HepG2 (cell line): Measurements from ENCODE around the gene GLYR1. TPM values are rescaled to one million over a fixed set of nuclear protein-coding genes. Genes with fewer than 3 reads are reported as not detected.
A peak's percentile ranks its signal among the peaks of the same experiment; 100 is the strongest.

Experiments
- ASH2L ChIP-seq: fragments of 300-600, 200-600 bp; sonication (generic); IDR thresholded peaks from 2 replicates; pipeline ENCODE4 v1.7.0; 2017; ENCODE audit warnings: low read depth, mild to moderate bottlenecking, moderate library complexity, mixed read lengths, low read length; ENCODE audit not compliant: insufficient read length
- CBFB ChIP-seq: sonication (generic); formaldehyde crosslinking; IDR thresholded peaks from 2 replicates; pipeline ENCODE4 v1.4.0; 2020; ENCODE audit warnings: missing genetic modification reagents
- CC2D1A ChIP-seq: sonication (generic); formaldehyde crosslinking; IDR thresholded peaks from 2 replicates; pipeline ENCODE4 v1.8.1; 2023; ENCODE audit warnings: mild to moderate bottlenecking, missing genetic modification reagents
- CENPX ChIP-seq: sonication (generic); formaldehyde crosslinking; IDR thresholded peaks from 2 replicates; pipeline ENCODE4 v1.9.0; 2021; ENCODE audit warnings: mild to moderate bottlenecking, missing genetic modification reagents, moderate library complexity
- CREB1 ChIP-seq, 2 experiments: fragments of 450-650 bp in 1 of 2; IDR thresholded peaks; 2 replicates each; pipeline ENCODE4 v1.6.1; 2016 to 2017; ENCODE audit warnings: control low read depth in 1 of 2, mild to moderate bottlenecking in 1 of 2, missing compliant biosample characterization in 1 of 2, missing genetic modification characterization in 1 of 2
- FOSL2 ChIP-seq: sonication (generic); formaldehyde crosslinking; IDR thresholded peaks from 2 replicates; pipeline ENCODE4 v1.4.0; 2020; ENCODE audit warnings: missing genetic modification reagents
- GABPB1 ChIP-seq: IDR thresholded peaks from 2 replicates; pipeline ENCODE4 v1.6.1; 2016; ENCODE audit warnings: mild to moderate bottlenecking, missing genetic modification reagents, moderate library complexity, missing compliant biosample characterization
- HIVEP1 ChIP-seq: sonication (generic); formaldehyde crosslinking; IDR thresholded peaks from 2 replicates; pipeline ENCODE4 v1.4.0; 2020; ENCODE audit warnings: mild to moderate bottlenecking, missing genetic modification reagents
- HOXA5 ChIP-seq: sonication (generic); formaldehyde crosslinking; IDR thresholded peaks from 2 replicates; pipeline ENCODE4 v1.4.0; 2020; ENCODE audit warnings: missing genetic modification reagents
- MAF1 ChIP-seq: sonication (generic); formaldehyde crosslinking; IDR thresholded peaks from 2 replicates; pipeline ENCODE4 v1.5.0; 2020; ENCODE audit warnings: missing genetic modification reagents, borderline replicate concordance
- MED1 ChIP-seq: sonication (generic); formaldehyde crosslinking; IDR thresholded peaks from 2 replicates; pipeline ENCODE4 v1.4.0; 2020; ENCODE audit warnings: missing genetic modification reagents
- NCOA1 ChIP-seq: sonication (generic); formaldehyde crosslinking; IDR thresholded peaks from 2 replicates; pipeline ENCODE4 v1.9.0; 2021; ENCODE audit warnings: missing genetic modification reagents
- PHF20 ChIP-seq: sonication (generic); formaldehyde crosslinking; IDR thresholded peaks from 2 replicates; pipeline ENCODE4 v1.5.0; 2020; ENCODE audit warnings: mild to moderate bottlenecking, missing genetic modification reagents
- RCOR2 ChIP-seq: IDR thresholded peaks from 2 replicates; pipeline ENCODE4 v1.6.1; 2016; ENCODE audit warnings: missing biosample characterization, missing genetic modification reagents
- REXO4 ChIP-seq: sonication (generic); formaldehyde crosslinking; IDR thresholded peaks from 2 replicates; pipeline ENCODE4 v1.8.0; 2022; ENCODE audit warnings: missing genetic modification reagents, mild to moderate bottlenecking, borderline replicate concordance
- SIX1 ChIP-seq: sonication (generic); formaldehyde crosslinking; IDR thresholded peaks from 2 replicates; pipeline ENCODE4 v1.4.0; 2020; ENCODE audit warnings: missing genetic modification reagents, borderline replicate concordance
- SMAD9 ChIP-seq: sonication (generic); formaldehyde crosslinking; IDR thresholded peaks from 2 replicates; pipeline ENCODE4 v1.5.1; 2020; ENCODE audit warnings: mild to moderate bottlenecking, missing genetic modification reagents
- SOX6 ChIP-seq, 2 experiments: fragments of 450-650 bp in 1 of 2; sonication (generic) in 1 of 2; formaldehyde crosslinking in 1 of 2; IDR thresholded peaks; 2 replicates each; pipeline versions ENCODE4 v1.4.0 to v1.6.1; 2017 to 2020; ENCODE audit warnings: antibody characterized with exemption in 1 of 2, mild to moderate bottlenecking in 1 of 2, missing genetic modification reagents in 1 of 2
- ZBTB42 ChIP-seq: sonication (generic); formaldehyde crosslinking; IDR thresholded peaks from 2 replicates; pipeline ENCODE4 v1.5.0; 2020; ENCODE audit warnings: mild to moderate bottlenecking, missing genetic modification reagents
- ZNF12 ChIP-seq: sonication (generic); formaldehyde crosslinking; IDR thresholded peaks from 2 replicates; pipeline ENCODE4 v1.5.0; 2020; ENCODE audit warnings: missing genetic modification reagents
- ZNF317 ChIP-seq: sonication (generic); formaldehyde crosslinking; IDR thresholded peaks from 2 replicates; pipeline ENCODE4 v1.5.0; 2020; ENCODE audit warnings: mild to moderate bottlenecking, missing genetic modification reagents
- ZNF432 ChIP-seq: sonication (generic); formaldehyde crosslinking; IDR thresholded peaks from 2 replicates; pipeline ENCODE4 v1.5.0; 2020; ENCODE audit warnings: missing genetic modification reagents, mild to moderate bottlenecking, borderline replicate concordance
- ZNF780A ChIP-seq: sonication (generic); formaldehyde crosslinking; IDR thresholded peaks from 2 replicates; pipeline ENCODE4 v1.8.0; 2022; ENCODE audit warnings: mild to moderate bottlenecking, missing genetic modification reagents, moderate library complexity
- ZSCAN21 ChIP-seq: sonication (generic); formaldehyde crosslinking; IDR thresholded peaks from 2 replicates; pipeline ENCODE4 v1.8.0; 2022; ENCODE audit warnings: mild to moderate bottlenecking, missing genetic modification reagents, moderate library complexity, borderline replicate concordance
- polyA plus RNA-seq, 8 experiments: library from polyadenylated mRNA; depleted of rRNA in 3 of 8; stranded (reverse) in 7 of 8; unstranded in 1 of 8; fragments of >200 nt; fragmentation: Illumina TruSeq in 4 of 8; extraction: Trizol in 4 of 8; gene quantifications; 2 replicates each; pipeline versions ENCODE4 v1.2.1 to v1.2.3, GENCODE V29; 2011 to 2016; ENCODE audit warnings: low read depth in 4 of 8, missing spikeins in 1 of 8, mixed read lengths in 1 of 8; ENCODE audit not compliant: insufficient read depth in 1 of 8
- total RNA-seq, 5 experiments: library from RNA; depleted of rRNA; stranded (reverse); fragments of >200 nt; fragmentation: Illumina TruSeq; extraction: Trizol; gene quantifications; 2 replicates each; pipeline ENCODE4 v1.2.3, GENCODE V29; 2016; ENCODE audit warnings: low read depth in 1 of 5
- TF ChIP-seq, protein P1 (sequence below): sonication (generic); formaldehyde crosslinking; IDR thresholded peaks from 2 replicates; pipeline ENCODE4 v1.9.0; 2021; ENCODE audit warnings: missing genetic modification reagents, mild to moderate bottlenecking, borderline replicate concordance
- TF ChIP-seq, protein P2 (sequence below): sonication (generic); formaldehyde crosslinking; IDR thresholded peaks from 2 replicates; pipeline ENCODE4 v1.5.0; 2020; ENCODE audit warnings: missing genetic modification reagents, mild to moderate bottlenecking, borderline replicate concordance

The GLYR1 gene
- total and polyA plus RNA-seq, 2 of the 13 experiments (the other 11 are each of a cell fraction or from before 2014, with no cell fraction given), result 28.3 to 48.7 TPM

DNA sequence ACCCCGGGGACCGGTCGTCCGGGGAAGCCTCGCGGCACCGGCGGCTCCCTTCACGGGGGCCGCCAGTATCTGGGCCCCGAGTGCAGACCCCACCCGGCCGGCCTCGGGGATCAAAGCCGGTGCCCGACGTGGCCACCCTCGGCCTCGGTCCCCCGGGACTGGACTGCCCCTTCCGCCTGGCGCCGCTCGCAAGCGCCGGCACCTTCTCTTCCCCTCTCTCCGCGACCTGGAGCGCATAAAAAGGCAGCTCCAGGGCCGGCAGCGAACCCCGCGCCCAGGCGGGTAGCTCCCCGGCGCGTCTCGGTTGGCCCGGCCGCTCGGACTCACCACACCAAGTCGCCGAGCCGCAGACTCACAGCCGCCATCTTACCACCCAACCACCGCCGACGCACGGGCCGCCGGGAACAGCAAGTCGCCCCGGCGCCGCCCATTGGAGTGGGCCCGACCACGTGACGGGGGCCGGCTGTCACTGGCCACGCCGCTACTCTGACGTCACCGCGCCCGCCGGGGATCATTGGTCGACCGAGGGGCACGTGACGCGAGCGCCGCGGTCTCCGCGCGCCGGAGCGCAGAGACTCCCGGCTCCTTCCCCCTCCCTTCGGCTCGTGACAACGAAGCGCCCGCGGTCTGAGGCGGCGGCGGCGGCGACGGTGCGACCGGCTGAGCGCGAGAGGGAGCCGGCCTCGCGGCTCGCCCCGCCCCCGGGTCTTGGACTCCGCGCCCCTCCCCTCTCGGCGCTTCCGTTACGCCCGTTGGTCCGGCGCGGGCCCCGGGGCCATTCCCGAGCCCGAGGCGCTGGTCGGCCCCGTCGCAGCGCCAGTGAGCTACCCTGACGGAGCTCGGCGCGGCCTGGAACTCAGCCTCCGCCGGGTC lies at the start of gene GLYR1, which contains the start of gene UBN1 (continued):
- TF ChIP-seq, protein P1, sequence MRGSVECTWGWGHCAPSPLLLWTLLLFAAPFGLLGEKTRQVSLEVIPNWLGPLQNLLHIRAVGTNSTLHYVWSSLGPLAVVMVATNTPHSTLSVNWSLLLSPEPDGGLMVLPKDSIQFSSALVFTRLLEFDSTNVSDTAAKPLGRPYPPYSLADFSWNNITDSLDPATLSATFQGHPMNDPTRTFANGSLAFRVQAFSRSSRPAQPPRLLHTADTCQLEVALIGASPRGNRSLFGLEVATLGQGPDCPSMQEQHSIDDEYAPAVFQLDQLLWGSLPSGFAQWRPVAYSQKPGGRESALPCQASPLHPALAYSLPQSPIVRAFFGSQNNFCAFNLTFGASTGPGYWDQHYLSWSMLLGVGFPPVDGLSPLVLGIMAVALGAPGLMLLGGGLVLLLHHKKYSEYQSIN (CRISPR knock-in tag), result no peak
- TF ChIP-seq FOSL2, result peak; percentile 47; the same call in 1 of the 2 replicates
- peak; percentile 82 for TF ChIP-seq GABPB1 (CRISPR knock-in tag)
- TF ChIP-seq ASH2L, result peak; percentile 76
- TF ChIP-seq CC2D1A (CRISPR knock-in tag), result no peak
- TF ChIP-seq ZNF780A (CRISPR knock-in tag), result no peak
- no peak for TF ChIP-seq ZBTB42 (CRISPR knock-in tag)
- no peak for TF ChIP-seq ZNF432 (CRISPR knock-in tag)
- TF ChIP-seq REXO4 (CRISPR knock-in tag), result no peak
- TF ChIP-seq CENPX (CRISPR knock-in tag), result no peak
- no peak for TF ChIP-seq ZNF12 (CRISPR knock-in tag)
- TF ChIP-seq MAF1, result no peak
- no peak for TF ChIP-seq SOX6 (IDR thresholded peaks at IDR 0.05)
- peak; percentile 39; the same call in 1 of the 2 replicates for TF ChIP-seq SOX6 (CRISPR knock-in tag; IDR thresholded peaks at IDR 0.05)
- no peak for TF ChIP-seq CBFB (CRISPR knock-in tag)
- no peak for TF ChIP-seq RCOR2 (CRISPR knock-in tag)
- TF ChIP-seq NCOA1 (CRISPR knock-in tag), result no peak
- no peak for TF ChIP-seq SMAD9
- TF ChIP-seq MED1 (CRISPR knock-in tag), result peak; percentile 40
- TF ChIP-seq HIVEP1 (CRISPR knock-in tag), result peak; percentile 60; the same call in 1 of the 2 replicates
- peak; percentile 62 for TF ChIP-seq PHF20
- no peak for TF ChIP-seq ZNF317 (CRISPR knock-in tag)
- TF ChIP-seq, protein P2, sequence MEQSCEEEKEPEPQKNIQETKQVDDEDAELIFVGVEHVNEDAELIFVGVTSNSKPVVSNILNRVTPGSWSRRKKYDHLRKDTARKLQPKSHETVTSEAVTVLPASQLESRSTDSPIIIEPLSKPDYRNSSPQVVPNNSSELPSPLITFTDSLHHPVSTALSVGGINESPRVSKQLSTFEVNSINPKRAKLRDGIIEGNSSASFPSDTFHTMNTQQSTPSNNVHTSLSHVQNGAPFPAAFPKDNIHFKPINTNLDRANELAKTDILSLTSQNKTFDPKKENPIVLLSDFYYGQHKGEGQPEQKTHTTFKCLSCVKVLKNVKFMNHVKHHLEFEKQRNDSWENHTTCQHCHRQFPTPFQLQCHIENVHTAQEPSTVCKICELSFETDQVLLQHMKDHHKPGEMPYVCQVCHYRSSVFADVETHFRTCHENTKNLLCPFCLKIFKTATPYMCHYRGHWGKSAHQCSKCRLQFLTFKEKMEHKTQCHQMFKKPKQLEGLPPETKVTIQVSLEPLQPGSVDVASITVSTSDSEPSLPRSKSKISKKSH (CRISPR knock-in tag), result peak; percentile 53; the same call in 1 of the 2 replicates
- no peak for TF ChIP-seq ZSCAN21 (CRISPR knock-in tag)
- TF ChIP-seq SIX1 (CRISPR knock-in tag), result no peak
- TF ChIP-seq CREB1 (IDR thresholded peaks at IDR 0.05), result peak; percentile 100
- TF ChIP-seq CREB1 (CRISPR knock-in tag; IDR thresholded peaks at IDR 0.05), result peak; percentile 67; the same call in 1 of the 2 replicates
- TF ChIP-seq HOXA5 (CRISPR knock-in tag), result peak; percentile 39; the same call in 1 of the 2 replicates
